Jurkat, Clone E6-1 (cell line): ENCODE results near the gene SMYD3.
A peak's percentile ranks its signal among the peaks of the same experiment; 100 is the strongest.
"Not testable (repeated sequence)": the region's sequence is repeated elsewhere in the genome, so short reads cannot be mapped to it uniquely, and the experiment has no call there.

Source experiments
- DNase-seq: peaks from one replicate; pipeline ENCODE4 v3.0.0-alpha.2; 2011; ENCODE audit warnings: low read depth, low spot score
- H3K4me3 ChIP-seq: 2 replicates; pipeline ENCODE4 v1.5.1; 2011; ENCODE audit warnings: mild to moderate bottlenecking, low read length, control low read depth, moderate library complexity

The SMYD3 gene

DNA sequence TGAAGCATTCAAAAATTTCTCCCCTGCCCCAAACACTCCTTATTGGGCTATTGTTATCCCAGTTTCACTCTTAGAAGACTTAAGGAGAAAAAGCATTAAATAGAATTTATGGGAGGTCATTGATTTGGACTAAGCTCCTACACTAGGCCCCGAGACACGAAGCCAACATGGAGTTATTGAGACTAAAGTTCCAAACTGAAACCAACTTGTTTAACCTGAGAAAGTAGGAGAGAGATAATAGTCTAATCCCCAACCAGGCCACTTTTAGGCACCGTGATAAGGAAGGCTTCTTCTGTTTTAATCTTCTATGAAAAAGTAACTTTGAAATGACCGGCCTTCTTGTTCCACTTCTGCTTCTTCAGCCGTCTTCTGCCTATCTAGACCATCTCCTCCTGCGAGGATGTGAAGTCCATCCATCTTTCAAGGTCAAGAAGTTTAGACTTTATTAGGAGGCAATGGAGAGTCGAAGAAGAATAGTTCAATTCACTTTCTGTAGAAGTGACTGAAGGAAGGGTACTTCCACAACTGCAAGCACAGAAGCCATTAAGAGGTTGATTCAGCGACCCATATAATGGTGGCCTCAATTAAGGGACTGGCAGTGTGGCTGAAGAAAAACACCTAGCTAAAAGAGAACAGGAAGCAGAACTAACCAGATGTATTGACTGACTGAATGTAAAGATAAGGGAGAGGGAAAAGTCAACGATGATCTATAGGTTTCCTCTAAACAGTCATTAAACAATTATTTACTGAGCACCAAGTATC, 428.8 kb downstream of the SMYD3 start:
- no peak for DNase-seq
- no peak overlapping the region for H3K4me3 ChIP-seq

DNA sequence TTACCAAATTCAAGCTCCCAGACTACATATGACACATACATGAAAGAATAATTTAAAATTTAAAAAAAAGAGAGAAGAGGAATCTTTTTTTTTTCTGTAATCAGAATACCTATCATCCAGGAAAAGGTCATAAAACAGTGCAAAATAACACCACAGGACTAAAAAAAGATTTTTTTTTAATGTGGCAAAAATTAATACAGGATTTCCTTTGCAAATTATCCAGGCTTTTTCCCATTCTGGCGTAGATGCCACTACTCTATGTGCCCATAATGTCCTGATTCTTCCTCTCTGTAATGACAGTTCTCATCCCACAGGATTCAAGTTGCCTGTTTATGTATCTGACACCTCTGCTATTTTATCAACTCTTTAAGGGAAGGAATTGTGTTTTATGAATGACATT, 429.6 kb downstream of the SMYD3 start:
- H3K4me3 ChIP-seq: no peak overlapping the region
- no peak for DNase-seq

DNA sequence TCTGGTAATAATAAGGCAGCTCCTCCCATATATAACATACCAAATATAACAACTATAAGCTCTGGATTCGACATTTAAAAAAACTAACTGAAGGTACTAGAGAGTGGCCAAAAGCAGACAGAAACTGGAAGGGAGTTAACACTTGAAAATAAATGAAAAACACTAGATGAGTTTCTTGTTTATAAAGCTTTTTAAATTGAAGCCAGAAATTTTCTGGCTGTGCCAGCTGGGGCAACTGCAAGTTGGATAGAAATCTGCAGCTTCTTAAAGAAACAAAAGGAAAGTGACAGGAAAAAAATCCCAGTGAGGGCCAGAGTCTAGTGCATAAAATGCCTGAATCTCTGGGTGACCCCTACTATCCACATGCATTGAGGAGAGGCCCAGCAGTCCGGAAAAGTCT, 432.7 kb downstream of the SMYD3 start:
- no peak overlapping the region for H3K4me3 ChIP-seq
- DNase-seq: no peak

DNA sequence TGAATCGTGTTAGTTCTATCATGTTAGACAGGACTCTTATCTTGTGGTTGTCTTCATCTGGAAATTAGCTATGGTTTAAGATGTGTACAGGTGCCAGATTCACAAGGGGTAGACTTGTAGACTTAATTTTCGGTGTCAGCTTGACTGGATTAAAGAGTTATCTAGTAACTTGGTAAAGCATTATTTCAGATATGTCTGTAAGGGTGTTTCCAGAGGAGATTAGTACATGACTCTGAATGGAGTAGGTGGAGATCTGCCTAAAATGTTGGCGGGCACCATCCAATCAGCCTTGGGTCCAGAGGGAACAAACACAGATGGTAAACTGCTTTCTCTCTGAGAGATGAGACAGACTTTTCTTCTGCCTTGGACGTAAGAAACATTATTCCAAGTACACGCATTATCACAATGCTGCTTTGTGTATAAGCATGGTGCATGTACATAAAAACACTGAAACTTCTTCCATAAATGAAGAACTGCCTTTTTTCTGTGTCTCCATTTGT, 434.6 kb downstream of the SMYD3 start:
- DNase-seq: peak; percentile 5
- no peak overlapping the region for H3K4me3 ChIP-seq

GRCh38 chr1:246071981-246072380, 435.1 kb downstream of the SMYD3 start:
- not testable (repeated sequence) for DNase-seq, H3K4me3 ChIP-seq

- H3K4me3 ChIP-seq, DNase-seq: not testable (repeated sequence)
Observed at GRCh38 chr1:246071561-246071960, 435.5 kb downstream of the SMYD3 start.

DNA sequence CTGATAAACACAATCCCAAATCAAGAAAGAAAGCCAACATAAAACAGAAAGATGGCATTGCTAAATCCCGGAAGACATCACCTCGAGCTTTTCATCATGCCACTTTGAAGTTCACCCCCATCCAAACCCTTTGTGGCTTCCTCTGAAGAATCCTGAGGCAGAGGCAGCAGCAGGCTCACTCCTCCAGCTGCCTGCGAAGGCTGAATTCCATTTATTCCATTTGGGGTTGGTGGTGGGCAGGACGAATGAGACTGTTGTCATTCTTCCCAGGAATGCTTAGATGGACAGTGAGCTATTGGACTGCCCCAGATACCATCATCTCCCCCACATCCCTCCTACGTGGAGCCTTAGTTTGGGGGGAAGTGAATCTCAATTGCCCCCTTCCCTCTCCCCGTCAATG, 437.5 kb downstream of the SMYD3 start:
- H3K4me3 ChIP-seq: no peak overlapping the region
- DNase-seq: no peak

DNA sequence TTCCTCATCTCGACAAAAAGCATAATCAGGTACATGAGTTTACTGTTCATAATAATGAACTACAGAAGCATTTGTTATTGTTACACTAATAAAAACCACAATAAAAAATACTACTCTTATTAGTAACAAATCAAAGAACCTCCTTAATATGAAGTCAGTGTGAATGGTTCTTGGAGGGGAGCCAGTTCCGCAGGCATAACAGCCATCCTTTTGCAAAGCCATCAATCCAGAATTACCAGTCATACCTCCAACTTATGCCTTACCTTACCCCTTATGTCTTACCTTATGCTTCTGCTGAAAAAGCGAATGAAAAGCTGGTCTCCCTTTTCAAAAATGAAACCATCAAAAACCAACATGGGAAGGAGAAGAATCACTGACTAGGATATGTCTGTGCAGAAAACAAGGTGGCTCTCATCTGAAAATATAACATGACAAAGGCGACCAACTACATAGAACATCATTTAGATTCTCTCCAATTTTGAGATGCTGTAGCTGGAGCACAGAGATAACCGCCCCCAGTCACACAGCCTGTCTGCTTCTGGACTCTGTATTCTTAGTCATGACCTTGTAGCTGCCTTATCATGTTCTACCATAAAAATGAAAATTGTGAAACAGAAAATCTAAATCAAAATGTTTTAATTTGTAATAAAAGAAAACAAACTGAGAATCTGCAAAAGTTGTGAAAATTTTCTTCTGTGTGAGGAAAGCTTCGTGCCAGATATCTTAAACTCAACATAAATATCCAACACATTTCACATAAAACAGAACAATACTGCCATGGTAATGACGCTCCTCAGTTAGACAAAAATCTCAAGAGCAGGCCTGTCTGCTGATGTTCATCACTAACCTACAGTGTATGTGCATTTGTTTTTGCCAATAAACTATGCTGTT, 438.2 kb downstream of the SMYD3 start:
- H3K4me3 ChIP-seq: no peak overlapping the region
- DNase-seq: no peak

DNA sequence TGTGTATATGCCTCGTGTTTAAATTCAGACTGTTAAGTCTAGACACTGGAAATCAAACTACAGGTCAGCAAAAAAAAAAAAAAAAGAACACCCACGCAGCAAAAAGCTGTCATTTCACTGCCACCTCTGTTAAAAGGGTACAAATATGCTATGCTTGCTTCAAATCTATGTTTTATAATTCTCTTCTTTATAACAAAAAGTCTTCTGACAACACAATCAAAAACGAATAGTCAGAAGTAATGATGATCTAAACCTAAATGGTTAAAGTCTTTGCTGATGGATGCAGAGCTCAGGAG, 438.9 kb downstream of the SMYD3 start:
- no peak for DNase-seq
- no peak overlapping the region for H3K4me3 ChIP-seq

DNA sequence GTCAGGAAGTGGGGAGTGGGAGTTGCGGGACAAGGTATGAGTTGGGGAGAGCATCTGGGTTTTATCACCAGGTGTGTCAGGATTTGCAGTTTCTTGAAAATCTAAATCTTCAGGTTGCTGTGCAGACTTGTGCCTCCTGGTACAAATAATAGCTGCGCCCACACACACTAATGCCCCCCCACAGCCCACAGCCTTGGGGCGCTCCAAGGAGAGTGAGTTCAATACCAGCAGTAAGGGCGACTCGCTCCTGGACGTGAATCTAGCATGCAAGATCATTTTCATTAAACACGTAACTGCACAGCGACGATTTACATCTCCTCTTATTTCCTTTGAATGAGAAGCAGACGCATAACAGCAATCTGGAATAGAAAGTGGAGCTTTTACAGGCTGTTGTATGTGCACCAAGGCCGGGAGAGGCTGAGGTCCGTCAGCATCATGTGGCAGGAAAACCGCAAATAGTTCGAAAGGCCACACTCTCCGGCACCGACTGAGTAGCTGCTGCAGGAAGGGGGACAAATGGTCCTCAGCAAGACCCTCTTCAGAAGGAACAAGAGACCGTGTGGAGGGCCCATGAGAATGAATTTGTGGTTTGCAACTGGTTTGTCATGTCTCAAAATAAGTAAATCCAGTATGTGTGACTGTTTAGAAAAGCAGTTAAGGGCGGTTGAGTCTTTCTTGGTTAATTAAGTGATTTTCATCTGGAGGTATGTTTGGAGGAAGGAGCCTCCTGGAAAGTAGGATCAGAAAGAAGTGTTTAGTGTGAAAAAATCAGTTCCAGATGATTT, 439.5 kb downstream of the SMYD3 start:
- DNase-seq: no peak
- no peak overlapping the region for H3K4me3 ChIP-seq

- no peak for DNase-seq
- no peak overlapping the region for H3K4me3 ChIP-seq
Observed at GRCh38 chr1:246066573-246066972, 440.5 kb downstream of the SMYD3 start.

DNA sequence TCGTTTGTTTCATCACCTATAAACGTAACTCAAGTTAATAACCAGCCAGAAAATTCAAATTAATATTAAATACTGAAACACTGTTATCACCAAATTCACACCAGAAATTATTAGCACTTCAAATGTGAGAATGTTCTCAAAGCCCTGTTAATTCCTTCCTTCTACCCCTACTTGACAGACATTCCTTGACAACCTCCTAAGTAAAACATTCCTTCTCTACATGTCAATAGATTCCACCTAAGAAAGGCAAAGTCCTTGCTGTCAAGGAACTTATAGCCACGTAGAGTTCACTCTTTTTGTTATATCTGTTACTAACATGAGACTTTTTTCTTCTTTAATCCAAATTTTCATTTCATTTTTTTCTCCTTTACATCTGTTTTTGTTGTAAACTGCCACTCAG, 441.5 kb downstream of the SMYD3 start:
- DNase-seq: no peak
- no peak overlapping the region for H3K4me3 ChIP-seq

- H3K4me3 ChIP-seq: no peak overlapping the region
- DNase-seq: no peak
Observed at GRCh38 chr1:246064891-246065290, 442.2 kb downstream of the SMYD3 start.

DNA sequence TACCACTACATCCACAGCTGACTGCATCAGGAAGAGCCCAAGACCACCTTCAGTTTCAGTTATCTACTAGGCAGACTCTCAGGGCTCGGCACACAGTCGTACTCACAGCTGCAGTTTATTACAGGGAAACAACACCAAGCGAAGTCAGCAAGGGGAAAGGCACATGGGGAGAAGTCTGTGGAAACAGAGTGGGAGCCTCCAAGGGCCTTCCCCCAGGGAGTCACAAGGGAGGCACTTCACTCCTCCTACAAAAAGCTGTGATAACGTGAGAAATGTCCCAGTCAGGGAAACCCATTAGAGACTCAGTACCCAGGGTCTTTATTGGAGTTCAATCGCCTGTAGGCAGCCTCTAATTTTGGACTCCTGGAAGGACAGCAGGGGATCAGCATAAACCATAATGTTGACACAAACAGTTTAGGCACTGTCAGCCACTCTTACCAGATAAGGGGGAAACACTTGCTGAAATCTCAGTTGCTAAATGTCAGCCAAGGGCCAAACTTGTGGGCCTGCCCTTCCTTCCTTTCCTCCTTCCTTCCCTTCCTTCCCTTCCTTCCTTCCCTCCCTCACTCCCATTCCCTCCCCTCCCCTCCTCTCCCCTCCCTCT, 444.0 kb downstream of the SMYD3 start:
- no peak for DNase-seq
- H3K4me3 ChIP-seq: no peak overlapping the region

- no peak for DNase-seq
- no peak overlapping the region for H3K4me3 ChIP-seq
Observed at GRCh38 chr1:246058466-246058865, 448.6 kb downstream of the SMYD3 start.

- no peak overlapping the region for H3K4me3 ChIP-seq
Observed at GRCh38 chr1:246052603-246053002, 454.5 kb downstream of the SMYD3 start.

DNA sequence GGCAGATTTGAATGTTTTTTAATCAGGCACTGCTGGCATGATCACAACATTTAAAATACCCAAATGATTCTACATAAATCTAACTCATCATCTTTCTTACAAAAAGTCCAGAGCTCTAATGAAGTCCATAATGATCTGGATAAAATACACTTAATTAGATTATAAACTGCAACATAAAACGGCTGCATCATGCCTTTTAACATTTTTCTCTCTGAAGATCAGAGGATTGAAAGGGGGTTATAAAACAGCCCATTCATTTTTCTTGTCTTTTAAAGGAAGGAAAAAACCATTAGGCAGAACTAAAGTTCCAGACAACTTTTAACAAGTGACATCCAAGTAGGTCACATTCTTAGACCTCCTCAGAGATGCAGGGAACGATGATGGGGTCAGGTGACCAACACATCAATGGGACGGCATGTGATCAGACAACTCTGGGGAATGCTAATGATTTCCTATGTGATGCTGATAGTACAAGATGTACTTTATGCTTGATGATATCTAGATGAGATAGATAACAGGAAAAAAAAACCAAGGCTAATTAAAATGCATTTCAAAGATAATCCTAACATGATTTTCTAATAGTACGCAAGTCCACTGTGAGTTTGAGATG, 455.1 kb downstream of the SMYD3 start:
- H3K4me3 ChIP-seq: no peak overlapping the region
- DNase-seq: no peak

More at GRCh38 chr1:246052603-246053002, 454.5 kb downstream of the SMYD3 start:
- no peak for DNase-seq

DNA sequence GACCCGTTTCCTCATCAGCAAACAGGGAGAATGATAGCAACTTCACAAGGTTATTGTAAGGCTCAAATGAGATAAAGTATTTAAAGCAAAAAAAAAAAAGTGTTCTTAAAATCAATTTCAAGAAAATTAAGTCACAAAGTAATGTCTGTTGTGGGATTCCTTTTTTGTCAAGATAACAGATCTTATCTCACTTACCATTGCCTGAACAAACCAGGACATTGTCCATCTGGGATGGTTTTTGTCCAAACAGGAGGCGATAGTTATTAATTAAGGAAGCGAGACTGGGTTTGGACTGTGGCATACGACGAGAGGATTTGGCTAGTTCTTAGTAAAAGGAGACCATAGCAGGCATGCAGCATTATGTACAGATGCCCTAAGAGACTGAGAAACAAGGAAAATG, 458.4 kb downstream of the SMYD3 start:
- no peak for DNase-seq
- H3K4me3 ChIP-seq: no peak overlapping the region

DNA sequence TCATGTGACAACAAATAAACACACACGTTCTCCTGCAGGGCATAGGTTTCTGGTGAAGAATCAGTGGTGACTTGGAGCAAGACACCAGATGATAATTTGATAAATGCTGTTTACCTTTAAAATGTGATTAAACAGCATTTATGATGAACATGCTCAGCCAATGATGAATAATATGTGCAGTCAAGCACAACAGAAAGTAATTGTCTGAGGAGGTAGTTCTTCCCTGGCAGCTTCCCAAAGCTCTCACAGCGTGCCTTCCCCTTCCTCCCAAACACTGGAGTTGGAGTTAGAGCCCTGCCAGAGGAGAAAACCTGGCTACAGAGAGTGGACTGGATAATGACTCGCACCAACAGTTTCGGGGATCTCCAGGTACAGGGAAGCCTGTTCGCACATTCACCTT, 463.5 kb downstream of the SMYD3 start:
- DNase-seq: no peak
- no peak overlapping the region for H3K4me3 ChIP-seq
